ENCODE results near the gene TRIOBP.

TRIOBP gene

DNA sequence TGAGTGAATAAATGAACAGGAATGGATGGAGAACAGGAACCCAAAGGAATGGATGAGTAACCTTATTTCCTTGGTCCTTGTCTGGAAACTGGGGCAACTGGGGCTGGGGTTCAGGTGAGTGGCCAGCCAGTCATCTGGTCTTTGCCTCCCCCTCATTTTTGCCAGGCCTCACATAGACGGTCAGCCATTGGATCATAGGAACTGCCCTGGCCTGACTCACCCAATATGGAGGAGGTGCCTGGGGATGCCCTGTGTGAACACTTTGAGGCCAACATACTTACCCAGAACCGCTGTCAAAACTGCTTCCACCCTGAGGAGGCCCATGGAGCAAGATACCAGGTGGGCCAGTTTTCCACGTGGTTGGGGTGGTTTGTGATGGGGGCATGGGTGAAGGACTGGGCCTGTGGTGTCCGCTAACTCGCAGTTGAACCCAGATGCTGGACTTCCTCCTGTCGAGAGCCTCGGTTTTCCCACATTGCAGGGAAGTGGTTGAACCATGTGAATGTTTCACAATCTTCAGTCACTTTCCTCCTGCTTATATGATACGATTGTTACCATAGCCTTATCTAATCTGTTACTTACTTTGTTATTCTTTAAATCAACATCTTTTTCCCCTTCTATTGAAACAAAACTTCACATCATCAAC lies 4.4 kb downstream of the TRIOBP start:
- WGBS (ENCODE audit: extremely low coverage, insufficient coverage, insufficient read length), result no CpG with 5 or more reads among the region's 8 CpGs

DNA sequence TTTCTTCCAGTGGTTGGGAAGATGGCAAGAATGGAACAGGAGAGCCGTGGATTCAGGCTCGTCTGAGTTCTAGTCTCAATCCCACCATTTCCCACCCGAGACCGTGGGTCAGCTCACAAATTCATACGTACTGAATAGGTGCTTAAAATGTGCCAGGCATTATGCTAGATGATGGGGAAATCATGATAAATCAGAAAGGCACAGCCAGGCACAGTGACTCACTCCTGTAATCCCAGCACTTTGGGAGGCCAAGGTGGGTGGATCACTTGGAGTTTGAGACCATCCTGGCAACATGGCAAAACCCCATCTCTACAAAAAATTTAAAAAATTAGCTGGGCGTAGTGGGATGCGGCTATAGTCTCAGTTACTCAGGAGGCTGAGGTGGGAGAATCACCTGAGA lies 7.1 kb downstream of the TRIOBP start:
- H3K36me3 ChIP-seq (ENCODE audit: control insufficient read depth in 1 of 2, insufficient read depth in 2 of 2, low read length in 2 of 2), result no peaks in the 10 kb centered on the region

More for the DNA sequence above, 4.4 kb downstream of the TRIOBP start:
- no peaks in the 10 kb centered on the region for H3K79me2 ChIP-seq (ENCODE audit: control insufficient read depth, insufficient read depth, low read length, poor library complexity)
- no peak for DNase-seq
- H3K18ac ChIP-seq (ENCODE audit: low read length), result no peak overlapping the region
- H3K4me1 ChIP-seq (ENCODE audit: control insufficient read depth in 1 of 2, insufficient read depth in 2 of 2, low read length in 2 of 2), result peaks cover 6 to 10% of the 10 kb centered on the region in 2 experiments
- no peak overlapping the region for H3K9ac ChIP-seq (ENCODE audit: low read length)
- no peak overlapping the region for H4K12ac ChIP-seq (ENCODE audit: low read depth, low read length)
- no peak overlapping the region for H2AK5ac ChIP-seq (ENCODE audit: low read length)
- H2BK5ac ChIP-seq (ENCODE audit: low read depth, low read length, poor library complexity), result no peak overlapping the region
- no peak overlapping the region for H2AFZ ChIP-seq (ENCODE audit: insufficient read depth, low read length, poor library complexity)
- no peaks in the 10 kb centered on the region for H3K9me3 ChIP-seq (ENCODE audit: insufficient read depth, low read depth, low read length)
- H3K27me3 ChIP-seq (ENCODE audit: insufficient read depth, low read length), result no peaks in the 10 kb centered on the region
- no peaks in the 10 kb centered on the region for H3K79me1 ChIP-seq (ENCODE audit: low read length)
- no peak overlapping the region for H3K14ac ChIP-seq (ENCODE audit: low read length)
- no peak overlapping the region for H4K91ac ChIP-seq (ENCODE audit: low read depth, low read length)
- no peak overlapping the region for H3K4ac ChIP-seq (ENCODE audit: low read depth, low read length)
- no peak overlapping the region for H4K8ac ChIP-seq (ENCODE audit: low read depth, low read length)
- no peak overlapping the region for H3K4me3 ChIP-seq (ENCODE audit: low read depth, low read length)
- H3K4me2 ChIP-seq (ENCODE audit: low read length), result no peak overlapping the region
- no peak overlapping the region for H3K27ac ChIP-seq (ENCODE audit: low read depth, low read length)
- H3K23ac ChIP-seq (ENCODE audit: low read length), result no peak overlapping the region
- H2BK120ac ChIP-seq (ENCODE audit: insufficient read depth, low read length, poor library complexity), result no peak overlapping the region
- no peaks in the 10 kb centered on the region for H3K36me3 ChIP-seq (ENCODE audit: control insufficient read depth in 1 of 2, insufficient read depth in 2 of 2, low read length in 2 of 2)
- no peak overlapping the region for H2BK12ac ChIP-seq (ENCODE audit: low read length)

DNA sequence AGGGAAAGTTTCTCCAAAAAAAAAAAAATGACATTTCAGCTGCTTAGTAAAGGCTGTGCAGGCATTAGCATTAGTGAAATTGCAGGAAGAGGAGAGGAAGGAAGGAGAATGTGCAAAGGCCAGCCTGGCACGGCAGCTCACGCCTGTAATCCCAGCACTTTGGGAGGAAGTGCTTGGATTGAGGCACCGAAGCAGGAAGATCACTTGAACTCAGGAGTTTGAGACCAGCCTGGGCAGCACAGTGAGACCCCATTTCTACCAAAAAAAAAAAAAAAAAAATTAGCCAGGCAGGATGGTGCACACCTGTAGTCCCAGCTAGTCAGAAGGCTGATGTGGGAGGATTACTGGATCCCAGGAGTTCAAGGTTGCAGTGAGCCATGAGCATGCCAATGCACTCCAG lies 7.8 kb downstream of the TRIOBP start:
- no CpG with 5 or more reads among the region's 3 CpGs for WGBS (ENCODE audit: extremely low coverage, insufficient coverage, insufficient read length)
- H3K4ac ChIP-seq (ENCODE audit: low read depth, low read length), result no peak overlapping the region

More for the DNA sequence above, 7.1 kb downstream of the TRIOBP start:
- peaks cover 3% of the 10 kb centered on the region for H3K9me3 ChIP-seq (ENCODE audit: insufficient read depth, low read depth, low read length)
- H3K18ac ChIP-seq (ENCODE audit: low read length), result no peak overlapping the region
- DNase-seq, result no peak
- H3K23ac ChIP-seq (ENCODE audit: low read length), result no peak overlapping the region
- no peak overlapping the region for H3K27ac ChIP-seq (ENCODE audit: low read depth, low read length)
- no peak overlapping the region for H3K4ac ChIP-seq (ENCODE audit: low read depth, low read length)
- no peak overlapping the region for H4K91ac ChIP-seq (ENCODE audit: low read depth, low read length)
- no peak overlapping the region for H2BK120ac ChIP-seq (ENCODE audit: insufficient read depth, low read length, poor library complexity)
- no peak overlapping the region for H4K12ac ChIP-seq (ENCODE audit: low read depth, low read length)
- no peaks in the 10 kb centered on the region for H3K79me1 ChIP-seq (ENCODE audit: low read length)
- WGBS (ENCODE audit: extremely low coverage, insufficient coverage, insufficient read length), result no CpG with 5 or more reads among the region's 7 CpGs
- H4K8ac ChIP-seq (ENCODE audit: low read depth, low read length), result no peak overlapping the region
- H3K14ac ChIP-seq (ENCODE audit: low read length), result no peak overlapping the region
- H3K4me3 ChIP-seq (ENCODE audit: low read depth, low read length), result no peak overlapping the region
- H3K9ac ChIP-seq (ENCODE audit: low read length), result no peak overlapping the region
- H3K27me3 ChIP-seq (ENCODE audit: insufficient read depth, low read length), result no peaks in the 10 kb centered on the region
- H2BK5ac ChIP-seq (ENCODE audit: low read depth, low read length, poor library complexity), result no peak overlapping the region
- no peak overlapping the region for H2BK12ac ChIP-seq (ENCODE audit: low read length)
- no peak overlapping the region for H2AFZ ChIP-seq (ENCODE audit: insufficient read depth, low read length, poor library complexity)
- H2AK5ac ChIP-seq (ENCODE audit: low read length), result no peak overlapping the region
- H3K4me2 ChIP-seq (ENCODE audit: low read length), result no peak overlapping the region
- peaks cover 0 to 4% of the 10 kb centered on the region in 2 experiments for H3K4me1 ChIP-seq (ENCODE audit: control insufficient read depth in 1 of 2, insufficient read depth in 2 of 2, low read length in 2 of 2)
- H3K79me2 ChIP-seq (ENCODE audit: control insufficient read depth, insufficient read depth, low read length, poor library complexity), result no peaks in the 10 kb centered on the region

DNA sequence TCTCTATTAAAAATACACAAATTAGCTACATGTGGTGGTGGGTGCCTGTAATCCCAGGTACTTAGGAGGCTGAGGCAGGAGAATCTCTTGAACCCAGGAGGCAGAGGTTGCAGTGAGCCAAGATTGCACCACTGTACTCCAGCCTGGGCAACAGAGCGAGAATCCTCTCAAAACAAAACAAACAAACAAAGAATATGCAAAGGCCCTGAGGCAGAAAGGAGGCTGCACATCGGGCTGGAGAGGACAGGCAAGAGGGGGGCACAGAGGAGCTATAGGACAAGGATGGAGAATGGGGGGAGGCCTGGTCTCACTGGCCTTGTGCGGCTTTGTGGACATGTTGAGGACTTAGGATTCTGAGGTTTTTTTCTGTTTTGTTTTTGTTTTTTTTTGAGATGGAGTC lies 8.4 kb downstream of the TRIOBP start:
- Histone ChIP-seq H3K9ac (ENCODE audit: low read length) (no peak overlapping the region), H3K79me1 (ENCODE audit: low read length) (no peaks in the 10 kb centered on the region), H4K8ac (ENCODE audit: low read depth, low read length) (no peak overlapping the region), H3K18ac (ENCODE audit: low read length) (no peak overlapping the region), H4K91ac (ENCODE audit: low read depth, low read length) (no peak overlapping the region), H2AK5ac (ENCODE audit: low read length) (no peak overlapping the region), H3K27ac (ENCODE audit: low read depth, low read length) (no peak overlapping the region), H3K79me2 (ENCODE audit: control insufficient read depth, insufficient read depth, low read length, poor library complexity) (no peaks in the 10 kb centered on the region), H4K12ac (ENCODE audit: low read depth, low read length) (no peak overlapping the region), H3K27me3 (ENCODE audit: insufficient read depth, low read length) (no peaks in the 10 kb centered on the region), H3K9me3 (ENCODE audit: insufficient read depth, low read depth, low read length) (peaks cover 4% of the 10 kb centered on the region), H3K4ac (ENCODE audit: low read depth, low read length) (no peak overlapping the region), H2AFZ (ENCODE audit: insufficient read depth, low read length, poor library complexity) (no peak overlapping the region), H3K4me1 (ENCODE audit: control insufficient read depth in 1 of 2, insufficient read depth in 2 of 2, low read length in 2 of 2) (peaks cover 0 to 4% of the 10 kb centered on the region in 2 experiments), H3K23ac (ENCODE audit: low read length) (no peak overlapping the region), H3K4me3 (ENCODE audit: low read depth, low read length) (no peak overlapping the region), H2BK5ac (ENCODE audit: low read depth, low read length, poor library complexity) (no peak overlapping the region), H3K4me2 (ENCODE audit: low read length) (no peak overlapping the region), H3K14ac (ENCODE audit: low read length) (no peak overlapping the region), H2BK120ac (ENCODE audit: insufficient read depth, low read length, poor library complexity) (no peak overlapping the region), H3K36me3 (ENCODE audit: control insufficient read depth in 1 of 2, insufficient read depth in 2 of 2, low read length in 2 of 2) (no peaks in the 10 kb centered on the region), H2BK12ac (ENCODE audit: low read length) (no peak overlapping the region)
- WGBS (ENCODE audit: extremely low coverage, insufficient coverage, insufficient read length), result no CpG with 5 or more reads among the region's 3 CpGs
- no peak for DNase-seq

More for the DNA sequence above, 7.8 kb downstream of the TRIOBP start:
- Histone ChIP-seq H4K8ac (ENCODE audit: low read depth, low read length) (no peak overlapping the region), H3K4me3 (ENCODE audit: low read depth, low read length) (no peak overlapping the region), H3K27me3 (ENCODE audit: insufficient read depth, low read length) (no peaks in the 10 kb centered on the region), H2BK12ac (ENCODE audit: low read length) (no peak overlapping the region), H4K91ac (ENCODE audit: low read depth, low read length) (no peak overlapping the region), H3K9me3 (ENCODE audit: insufficient read depth, low read depth, low read length) (peaks cover 4% of the 10 kb centered on the region), H3K23ac (ENCODE audit: low read length) (no peak overlapping the region), H3K36me3 (ENCODE audit: control insufficient read depth in 1 of 2, insufficient read depth in 2 of 2, low read length in 2 of 2) (no peaks in the 10 kb centered on the region), H3K18ac (ENCODE audit: low read length) (no peak overlapping the region), H3K4me1 (ENCODE audit: control insufficient read depth in 1 of 2, insufficient read depth in 2 of 2, low read length in 2 of 2) (peaks cover 0 to 4% of the 10 kb centered on the region in 2 experiments), H3K79me1 (ENCODE audit: low read length) (no peaks in the 10 kb centered on the region), H3K27ac (ENCODE audit: low read depth, low read length) (no peak overlapping the region), H2BK120ac (ENCODE audit: insufficient read depth, low read length, poor library complexity) (no peak overlapping the region), H4K12ac (ENCODE audit: low read depth, low read length) (no peak overlapping the region), H2AK5ac (ENCODE audit: low read length) (no peak overlapping the region), H3K4me2 (ENCODE audit: low read length) (no peak overlapping the region), H3K9ac (ENCODE audit: low read length) (no peak overlapping the region), H3K79me2 (ENCODE audit: control insufficient read depth, insufficient read depth, low read length, poor library complexity) (no peaks in the 10 kb centered on the region), H3K14ac (ENCODE audit: low read length) (no peak overlapping the region), H2BK5ac (ENCODE audit: low read depth, low read length, poor library complexity) (no peak overlapping the region), H2AFZ (ENCODE audit: insufficient read depth, low read length, poor library complexity) (no peak overlapping the region)
- no peak for DNase-seq
